Measurements from ENCODE around the gene DHRS7B. TPM values are rescaled to one million over a fixed set of nuclear protein-coding genes. Genes with fewer than 3 reads are reported as not detected.

Gene DHRS7B
- total and polyA plus RNA-seq, 2 of the 13 experiments (the other 11 are each of a cell fraction or from before 2014, with no cell fraction given), result 20.0 to 35.8 TPM

GRCh38 chr17:21094298-21094704 is 32.5 kb upstream of the DHRS7B start (continued):
- TF ChIP-seq ZBTB8A (CRISPR knock-in tag; IDR thresholded peaks at IDR 0.05; ENCODE audit: borderline replicate concordance, low read depth), result no peak
- no peak; the same call in 1 of the 2 replicates for TF ChIP-seq HOMEZ (CRISPR knock-in tag; IDR thresholded peaks at IDR 0.05; ENCODE audit: low read depth)
- TF ChIP-seq HCFC1 (IDR thresholded peaks at IDR 0.05; ENCODE audit: low read depth, low read length), result no peak
- no peak for TF ChIP-seq FOXP1 (IDR thresholded peaks at IDR 0.05)
- TF ChIP-seq FOXP1 (CRISPR knock-in tag; IDR thresholded peaks at IDR 0.05), result peak; percentile 12; the same call in 1 of the 2 replicates
- 0 out of 4 replicates have a peak, but pooled peaks of 1 of the 2 experiments have one; percentile 21 for TF ChIP-seq NR2F1 (CRISPR knock-in tag; IDR thresholded peaks at IDR 0.05)
- no peak for TF ChIP-seq SOX6 (IDR thresholded peaks at IDR 0.05)
- 0 out of 2 replicates have a peak, but pooled peaks have one; percentile 10 for TF ChIP-seq SOX6 (CRISPR knock-in tag; IDR thresholded peaks at IDR 0.05)
- no peak for TF ChIP-seq ZNF34 (CRISPR knock-in tag; IDR thresholded peaks at IDR 0.05; ENCODE audit: borderline replicate concordance)
- no peak for TF ChIP-seq MYC (CRISPR knock-in tag; IDR thresholded peaks at IDR 0.05; ENCODE audit: borderline replicate concordance)
- peak; percentile 25; the same call in 1 of the 2 replicates for TF ChIP-seq AHDC1 (CRISPR knock-in tag; IDR thresholded peaks at IDR 0.05; ENCODE audit: borderline replicate concordance)
- TF ChIP-seq ATF7 (IDR thresholded peaks at IDR 0.05), result no peak
- TF ChIP-seq ATF7 (CRISPR knock-in tag; IDR thresholded peaks at IDR 0.05), result no peak
- no peak for TF ChIP-seq ZBTB46 (CRISPR knock-in tag; IDR thresholded peaks at IDR 0.05; ENCODE audit: borderline replicate concordance)
- no peak for TF ChIP-seq AGO2 (optimal IDR thresholded peaks at IDR 0.05; ENCODE audit: low read depth, low read length)
- peak; percentile 96 for TF ChIP-seq ZNF770 (CRISPR knock-in tag; IDR thresholded peaks at IDR 0.05)
- TF ChIP-seq ZNF552 (CRISPR knock-in tag; IDR thresholded peaks at IDR 0.05; ENCODE audit: borderline replicate concordance), result no peak
- TF ChIP-seq GLMP (CRISPR knock-in tag; IDR thresholded peaks at IDR 0.05; ENCODE audit: borderline replicate concordance), result no peak
